ENCODE results near the gene UNKL.

UNKL gene

GRCh38 chr16:1344499-1344898 is 70.0 kb downstream of the UNKL start:
- Histone ChIP-seq H3K27me3 (replicated peaks; ENCODE audit: control insufficient read depth, insufficient read depth, low read length) (peaks cover 12% of the 10 kb centered on the region), H3K36me3 (ENCODE audit: control insufficient read depth, insufficient read depth, low read length, severe bottlenecking) (peaks cover 10% of the 10 kb centered on the region), H3K4me1 (ENCODE audit: control insufficient read depth, insufficient read depth, low read length) (no peaks in the 10 kb centered on the region), H3K9me3 (ENCODE audit: control insufficient read depth, low read length) (no peaks in the 10 kb centered on the region), H3K4me3 (ENCODE audit: low read length) (no peak overlapping the region), H3K9ac (ENCODE audit: low read length) (no peak overlapping the region)
- no peak for DNase-seq (ENCODE audit: low read depth)

GRCh38 chr16:1343428-1344242 is 70.9 kb downstream of the UNKL start:
- no peak for DNase-seq (ENCODE audit: low read depth)
- Histone ChIP-seq H3K36me3 (ENCODE audit: control insufficient read depth, insufficient read depth, low read length, severe bottlenecking) (peaks cover 2% of the 10 kb centered on the region), H3K4me3 (ENCODE audit: low read length) (no peak overlapping the region), H3K9ac (ENCODE audit: low read length) (no peak overlapping the region), H3K27me3 (replicated peaks; ENCODE audit: control insufficient read depth, insufficient read depth, low read length) (peaks cover 12% of the 10 kb centered on the region), H3K9me3 (ENCODE audit: control insufficient read depth, low read length) (no peaks in the 10 kb centered on the region), H3K4me1 (ENCODE audit: control insufficient read depth, insufficient read depth, low read length) (no peaks in the 10 kb centered on the region)

GRCh38 chr16:1342526-1343427 is 71.7 kb downstream of the UNKL start:
- peaks cover 12% of the 10 kb centered on the region for H3K27me3 ChIP-seq (replicated peaks; ENCODE audit: control insufficient read depth, insufficient read depth, low read length)
- H3K9ac ChIP-seq (ENCODE audit: low read length): no peak overlapping the region
- H3K4me3 ChIP-seq (ENCODE audit: low read length): no peak overlapping the region
- H3K9me3 ChIP-seq (ENCODE audit: control insufficient read depth, low read length): no peaks in the 10 kb centered on the region
- no peaks in the 10 kb centered on the region for H3K36me3 ChIP-seq (ENCODE audit: control insufficient read depth, insufficient read depth, low read length, severe bottlenecking)
- peak; percentile 56 for DNase-seq (ENCODE audit: low read depth)
- H3K4me1 ChIP-seq (ENCODE audit: control insufficient read depth, insufficient read depth, low read length): no peaks in the 10 kb centered on the region

GRCh38 chr16:1341495-1342420 is 72.7 kb downstream of the UNKL start:
- Histone ChIP-seq H3K4me1 (ENCODE audit: control insufficient read depth, insufficient read depth, low read length) (no peaks in the 10 kb centered on the region), H3K9ac (ENCODE audit: low read length) (no peak overlapping the region), H3K4me3 (ENCODE audit: low read length) (no peak overlapping the region), H3K27me3 (replicated peaks; ENCODE audit: control insufficient read depth, insufficient read depth, low read length) (peaks cover 12% of the 10 kb centered on the region), H3K36me3 (ENCODE audit: control insufficient read depth, insufficient read depth, low read length, severe bottlenecking) (no peaks in the 10 kb centered on the region), H3K9me3 (ENCODE audit: control insufficient read depth, low read length) (no peaks in the 10 kb centered on the region)
- DNase-seq (ENCODE audit: low read depth): no peak

- Histone ChIP-seq H3K36me3 (ENCODE audit: control insufficient read depth, insufficient read depth, low read length, severe bottlenecking) (no peaks in the 10 kb centered on the region), H3K9me3 (ENCODE audit: control insufficient read depth, low read length) (no peaks in the 10 kb centered on the region), H3K4me3 (ENCODE audit: low read length) (no peak overlapping the region), H3K9ac (ENCODE audit: low read length) (no peak overlapping the region), H3K27me3 (replicated peaks; ENCODE audit: control insufficient read depth, insufficient read depth, low read length) (peaks cover 12% of the 10 kb centered on the region), H3K4me1 (ENCODE audit: control insufficient read depth, insufficient read depth, low read length) (no peaks in the 10 kb centered on the region)
- DNase-seq (ENCODE audit: low read depth): no peak
Observed at GRCh38 chr16:1340730-1341494, 73.6 kb downstream of the UNKL start.

- peaks cover 21% of the 10 kb centered on the region for H3K27me3 ChIP-seq (replicated peaks; ENCODE audit: control insufficient read depth, insufficient read depth, low read length)
- no peak for DNase-seq (ENCODE audit: low read depth)
- H3K36me3 ChIP-seq (ENCODE audit: control insufficient read depth, insufficient read depth, low read length, severe bottlenecking): no peaks in the 10 kb centered on the region
- H3K9me3 ChIP-seq (ENCODE audit: control insufficient read depth, low read length): no peaks in the 10 kb centered on the region
- no peak overlapping the region for H3K9ac ChIP-seq (ENCODE audit: low read length)
- no peak overlapping the region for H3K4me3 ChIP-seq (ENCODE audit: low read length)
- no peaks in the 10 kb centered on the region for H3K4me1 ChIP-seq (ENCODE audit: control insufficient read depth, insufficient read depth, low read length)
Observed at GRCh38 chr16:1338855-1339675, 75.4 kb downstream of the UNKL start.

- no peaks in the 10 kb centered on the region for H3K9me3 ChIP-seq (ENCODE audit: control insufficient read depth, low read length)
- H3K27me3 ChIP-seq (replicated peaks; ENCODE audit: control insufficient read depth, insufficient read depth, low read length): peaks cover 20% of the 10 kb centered on the region
- no peak overlapping the region for H3K9ac ChIP-seq (ENCODE audit: low read length)
- no peak overlapping the region for H3K4me3 ChIP-seq (ENCODE audit: low read length)
- H3K36me3 ChIP-seq (ENCODE audit: control insufficient read depth, insufficient read depth, low read length, severe bottlenecking): no peaks in the 10 kb centered on the region
- no peaks in the 10 kb centered on the region for H3K4me1 ChIP-seq (ENCODE audit: control insufficient read depth, insufficient read depth, low read length)
- no peak for DNase-seq (ENCODE audit: low read depth)
Observed at GRCh38 chr16:1338119-1338730, 76.3 kb downstream of the UNKL start.

- no peak for DNase-seq (ENCODE audit: low read depth)
- Histone ChIP-seq H3K9me3 (ENCODE audit: control insufficient read depth, low read length) (no peaks in the 10 kb centered on the region), H3K27me3 (replicated peaks; ENCODE audit: control insufficient read depth, insufficient read depth, low read length) (peaks cover 23% of the 10 kb centered on the region), H3K4me3 (ENCODE audit: low read length) (no peak overlapping the region), H3K4me1 (ENCODE audit: control insufficient read depth, insufficient read depth, low read length) (no peaks in the 10 kb centered on the region), H3K36me3 (ENCODE audit: control insufficient read depth, insufficient read depth, low read length, severe bottlenecking) (no peaks in the 10 kb centered on the region), H3K9ac (ENCODE audit: low read length) (no peak overlapping the region)
Observed at GRCh38 chr16:1337486-1337885, 77.0 kb downstream of the UNKL start.

GRCh38 chr16:1336619-1337018 is 77.9 kb downstream of the UNKL start:
- Histone ChIP-seq H3K9ac (ENCODE audit: low read length) (no peak overlapping the region), H3K27me3 (replicated peaks; ENCODE audit: control insufficient read depth, insufficient read depth, low read length) (peaks cover 24% of the 10 kb centered on the region), H3K4me3 (ENCODE audit: low read length) (no peak overlapping the region), H3K4me1 (ENCODE audit: control insufficient read depth, insufficient read depth, low read length) (no peaks in the 10 kb centered on the region), H3K9me3 (ENCODE audit: control insufficient read depth, low read length) (no peaks in the 10 kb centered on the region), H3K36me3 (ENCODE audit: control insufficient read depth, insufficient read depth, low read length, severe bottlenecking) (no peaks in the 10 kb centered on the region)
- DNase-seq (ENCODE audit: low read depth): no peak
